Esophagus mucosa (tissue), 1 donor: ENCODE results near the gene PRR35. TPM values are rescaled to one million over a fixed set of nuclear protein-coding genes. Genes with fewer than 3 reads are reported as not detected.
A peak's percentile ranks its signal among the peaks of the same experiment; 100 is the strongest.

Experiments
- ATAC-seq: fragments of 200-7000 bp; cut with Tn5 transposase; one replicate; pipeline ENCODE4 v1.9.1; 2020
- total RNA-seq: library from RNA; stranded (reverse); gene quantifications from one replicate; pipeline ENCODE4 v1.2.4, GENCODE V29; 2023
- donor health status: DM: yes; HTN: yes; CAD: no.

The PRR35 gene
- total RNA-seq, 1 donor from 2014 or later: not detected

DNA sequence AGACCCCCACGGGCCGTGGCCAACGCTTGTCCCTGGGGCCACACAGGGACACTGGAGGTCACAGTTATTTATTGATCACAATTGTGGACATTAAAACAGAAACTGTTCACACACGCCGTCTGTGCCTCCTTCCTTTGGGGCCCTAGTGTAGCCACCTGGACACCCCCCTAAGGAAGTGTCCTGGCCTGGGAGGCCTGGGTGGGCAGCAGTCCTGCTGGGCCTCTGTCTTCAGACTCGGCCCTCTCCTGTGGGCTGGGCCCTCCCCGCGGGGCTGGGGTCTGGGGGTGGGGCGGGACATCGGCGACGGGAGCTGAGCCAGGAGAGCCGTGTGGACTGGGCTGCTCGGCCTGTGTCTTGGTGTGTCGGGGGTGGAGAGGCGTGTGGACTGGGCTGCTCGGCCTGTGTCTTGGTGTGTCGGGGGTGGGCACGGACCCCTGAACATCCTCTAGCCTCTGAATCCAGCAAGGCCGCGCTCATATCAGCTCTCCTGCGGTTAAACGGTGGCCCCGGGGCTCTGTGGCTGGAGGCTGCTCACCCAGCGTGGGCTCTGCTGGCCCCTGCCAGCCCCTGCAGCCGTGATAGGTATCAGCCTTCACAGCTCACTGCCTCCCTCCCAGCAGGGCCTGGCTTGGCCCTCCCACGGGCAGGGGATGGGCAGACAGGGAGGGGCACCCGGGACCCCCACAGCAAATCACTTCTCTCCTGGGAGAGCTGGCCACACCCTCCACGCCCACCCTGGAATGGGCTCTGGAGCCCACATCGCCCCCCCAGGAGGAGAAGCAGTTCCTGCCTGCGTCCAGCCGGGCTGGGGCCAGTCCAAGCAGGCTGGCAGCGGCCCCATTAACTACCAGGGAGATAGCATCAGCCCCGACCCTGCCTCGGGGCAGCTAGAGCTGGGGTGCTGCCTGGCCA, 5.5 kb downstream of the PRR35 start:
- no peak for ATAC-seq

GRCh38 chr16:566475-567372, 6.5 kb downstream of the PRR35 start, which contains the start of gene NHLRC4:
NHLRC4 (plus strand) TSS chr16:567005; CDS start chr16:568048, 1,043 bp downstream.
- peak; percentile 2 for ATAC-seq

GRCh38 chr16:567373-568256, 7.4 kb downstream of the PRR35 start:
- ATAC-seq: no peak

DNA sequence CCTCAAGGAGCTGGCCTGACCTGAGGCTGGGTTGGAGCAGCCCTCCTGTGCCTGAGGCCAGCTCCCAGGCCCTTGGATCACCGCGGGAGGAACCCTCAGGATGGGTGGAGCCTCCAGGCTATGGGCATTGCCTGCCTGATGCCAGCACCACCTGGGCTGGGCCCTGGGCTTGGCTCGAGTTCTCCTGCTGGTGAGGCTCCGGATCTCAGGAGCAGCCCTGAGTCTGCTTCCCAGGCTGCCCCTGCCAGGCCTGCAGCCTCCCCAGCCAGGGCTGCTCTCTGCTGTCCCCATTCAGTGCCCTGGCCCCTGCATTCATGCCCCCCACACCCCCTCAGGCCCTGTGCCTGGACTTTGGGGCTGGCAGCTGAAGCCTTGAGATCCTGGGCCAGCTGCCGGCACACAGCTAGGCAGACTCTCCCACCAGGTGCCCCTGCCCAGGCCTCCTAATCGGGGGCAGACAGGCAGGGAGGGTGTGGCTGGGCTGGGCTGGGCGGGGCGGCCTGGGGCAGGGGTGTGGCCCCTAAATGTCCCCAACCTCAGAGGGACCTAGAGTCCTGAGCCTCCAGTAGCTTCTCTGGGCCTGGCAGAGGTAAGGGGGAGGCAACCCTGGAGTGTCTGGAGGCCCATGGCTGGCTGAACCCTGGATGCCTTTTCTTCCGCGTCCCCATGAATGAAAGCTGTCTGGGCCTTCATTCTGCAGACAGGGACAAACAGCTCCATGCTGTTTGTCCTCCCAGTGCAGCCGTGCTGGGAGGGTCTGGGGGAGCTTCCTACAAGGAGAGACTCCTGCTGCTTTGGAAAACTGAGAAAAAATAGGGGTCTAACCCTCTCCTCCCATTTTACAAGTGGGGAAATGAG, 8.4 kb downstream of the PRR35 start:
- ATAC-seq: peak; percentile 5

- peak; percentile 24 for ATAC-seq
Measured at GRCh38 chr16:569445-570254, 9.5 kb downstream of the PRR35 start, which contains the start of gene PIGQ. PIGQ (plus strand) TSS chr16:569968; CDS start chr16:574075, 4,107 bp downstream.

GRCh38 chr16:572865-573650, 12.9 kb downstream of the PRR35 start:
- ATAC-seq: no peak

DNA sequence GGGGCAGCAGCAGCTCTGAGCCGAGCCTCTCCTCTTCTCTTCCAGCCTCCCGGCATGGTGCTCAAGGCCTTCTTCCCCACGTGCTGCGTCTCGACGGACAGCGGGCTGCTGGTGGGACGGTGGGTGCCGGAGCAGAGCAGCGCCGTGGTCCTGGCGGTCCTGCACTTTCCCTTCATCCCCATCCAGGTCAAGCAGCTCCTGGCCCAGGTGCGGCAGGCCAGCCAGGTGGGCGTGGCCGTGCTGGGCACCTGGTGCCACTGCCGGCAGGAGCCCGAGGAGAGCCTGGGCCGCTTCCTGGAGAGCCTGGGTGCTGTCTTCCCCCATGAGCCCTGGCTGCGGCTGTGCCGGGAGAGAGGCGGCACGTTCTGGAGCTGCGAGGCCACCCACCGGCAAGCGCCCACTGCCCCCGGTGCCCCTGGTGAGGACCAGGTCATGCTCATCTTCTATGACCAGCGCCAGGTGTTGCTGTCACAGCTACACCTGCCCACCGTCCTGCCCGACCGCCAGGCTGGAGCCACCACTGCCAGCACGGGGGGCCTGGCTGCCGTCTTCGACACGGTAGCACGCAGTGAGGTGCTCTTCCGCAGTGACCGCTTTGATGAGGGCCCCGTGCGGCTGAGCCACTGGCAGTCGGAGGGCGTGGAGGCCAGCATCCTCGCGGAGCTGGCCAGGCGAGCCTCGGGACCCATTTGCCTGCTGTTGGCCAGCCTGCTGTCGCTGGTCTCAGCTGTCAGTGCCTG, 14.0 kb downstream of the PRR35 start:
- ATAC-seq: no peak

GRCh38 chr16:575354-576196, 15.4 kb downstream of the PRR35 start:
- ATAC-seq: no peak

- no peak for ATAC-seq
Measured at GRCh38 chr16:576197-576822, 16.1 kb downstream of the PRR35 start.

- ATAC-seq: no peak
Measured at GRCh38 chr16:576823-577201, 16.6 kb downstream of the PRR35 start.

DNA sequence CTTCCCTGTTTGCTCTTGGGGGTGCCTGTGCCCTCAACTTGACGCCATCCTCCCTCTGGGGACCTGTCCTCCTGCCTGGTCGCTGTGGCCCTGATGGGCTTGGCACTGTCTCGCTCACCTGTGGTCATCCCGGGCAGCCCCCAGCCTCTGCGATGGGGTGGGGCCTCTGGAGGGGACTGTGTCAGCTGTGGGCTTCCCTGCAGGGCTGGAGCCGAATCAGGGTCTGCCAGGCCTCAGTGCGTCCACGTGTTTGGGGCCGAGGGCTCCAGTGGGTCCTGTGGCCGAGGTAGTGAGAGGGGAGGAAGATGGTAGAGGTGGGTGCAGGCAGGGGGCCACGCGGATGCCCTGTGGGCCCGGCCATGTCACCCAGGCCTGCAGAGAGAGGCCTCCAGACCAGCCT, 17.6 kb downstream of the PRR35 start:
- ATAC-seq: no peak

DNA sequence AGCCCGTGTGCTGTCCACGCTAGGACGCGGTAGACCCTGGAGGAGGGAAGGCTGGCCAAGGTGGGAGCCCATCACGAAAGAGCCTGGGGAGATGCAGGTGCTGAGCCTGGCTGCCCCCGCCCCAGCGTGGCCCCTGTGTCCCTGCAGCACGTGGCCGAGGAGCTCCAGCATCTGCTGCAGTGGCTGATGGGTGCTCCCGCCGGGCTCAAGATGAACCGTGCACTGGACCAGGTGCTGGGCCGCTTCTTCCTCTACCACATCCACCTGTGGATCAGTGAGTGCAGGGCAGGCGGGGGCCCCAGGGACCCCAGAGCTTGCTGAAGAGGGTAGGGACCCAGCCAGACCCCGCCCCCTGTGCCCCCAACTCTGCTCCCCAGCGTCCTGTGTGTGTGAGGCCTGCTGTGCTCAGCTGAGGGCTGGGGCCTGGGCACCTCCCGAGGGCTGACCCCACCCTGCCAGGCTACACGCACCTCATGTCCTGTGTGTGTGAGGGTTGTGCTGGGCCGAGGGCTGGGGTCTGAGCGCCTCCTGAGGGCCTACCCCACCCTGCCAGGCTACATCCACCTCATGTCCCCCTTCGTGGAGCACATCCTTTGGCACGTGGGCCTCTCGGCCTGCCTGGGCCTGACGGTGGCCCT, 18.2 kb downstream of the PRR35 start:
- ATAC-seq: no peak

GRCh38 chr16:578870-579405, 18.7 kb downstream of the PRR35 start:
- ATAC-seq: peak; percentile 72

GRCh38 chr16:580141-580945, 20.1 kb downstream of the PRR35 start:
- no peak for ATAC-seq

DNA sequence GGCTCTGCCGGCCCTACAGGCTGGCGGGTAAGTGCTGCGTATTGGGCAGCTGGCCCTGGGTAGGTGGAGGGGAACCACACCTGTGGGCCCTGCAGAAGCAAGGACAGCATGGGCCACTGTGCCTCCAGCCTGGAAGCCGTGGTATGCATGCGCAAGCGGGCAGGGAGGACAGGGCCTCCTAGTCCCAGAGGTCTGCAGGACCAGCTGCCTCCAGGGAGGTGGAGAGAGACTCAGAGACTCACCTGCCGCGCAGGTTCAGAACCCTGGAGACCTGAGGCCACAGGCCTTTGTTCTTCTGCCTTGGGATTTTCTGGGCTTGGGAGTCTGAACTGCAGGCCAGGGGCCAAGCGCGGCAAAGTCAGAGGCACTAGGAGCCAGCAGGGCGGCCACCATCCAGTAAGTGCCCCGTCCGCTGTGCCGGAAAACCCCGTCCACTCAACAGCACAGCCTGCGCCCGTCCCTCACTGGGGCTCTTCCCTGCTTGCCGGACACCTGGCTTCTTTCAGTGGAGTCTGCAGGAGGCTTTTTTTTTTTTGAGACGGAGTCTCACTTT, 20.8 kb downstream of the PRR35 start:
- ATAC-seq: no peak
